ENCODE results near the gene PJA1. TPM values are rescaled to one million over a fixed set of nuclear protein-coding genes. Genes with fewer than 3 reads are reported as not detected.

The PJA1 gene
- total RNA-seq, 1 experiment from 2014 or later, result 42.5 TPM

DNA sequence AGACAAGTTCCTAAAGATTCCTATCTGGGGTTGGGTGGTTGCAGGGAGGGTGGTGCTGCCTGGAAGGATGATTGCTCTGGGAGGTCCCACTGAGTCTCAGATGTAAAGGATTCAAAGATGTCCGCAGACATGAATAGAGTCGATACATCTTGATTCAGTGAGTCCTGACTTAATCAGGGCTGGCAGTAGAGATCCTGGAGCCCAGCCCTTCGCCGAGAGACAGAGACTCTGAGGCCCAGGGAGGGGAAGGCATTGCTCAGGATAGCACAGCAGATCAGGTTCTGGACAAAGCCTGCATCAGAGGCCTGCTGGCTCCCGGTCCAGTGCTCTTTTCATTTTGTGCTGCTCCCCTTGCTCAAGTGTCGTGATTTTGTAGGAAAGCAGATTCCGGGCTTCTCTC lies 21.7 kb downstream of the PJA1 start:
- DNase-seq (ENCODE audit: low read depth), result no peak

DNA sequence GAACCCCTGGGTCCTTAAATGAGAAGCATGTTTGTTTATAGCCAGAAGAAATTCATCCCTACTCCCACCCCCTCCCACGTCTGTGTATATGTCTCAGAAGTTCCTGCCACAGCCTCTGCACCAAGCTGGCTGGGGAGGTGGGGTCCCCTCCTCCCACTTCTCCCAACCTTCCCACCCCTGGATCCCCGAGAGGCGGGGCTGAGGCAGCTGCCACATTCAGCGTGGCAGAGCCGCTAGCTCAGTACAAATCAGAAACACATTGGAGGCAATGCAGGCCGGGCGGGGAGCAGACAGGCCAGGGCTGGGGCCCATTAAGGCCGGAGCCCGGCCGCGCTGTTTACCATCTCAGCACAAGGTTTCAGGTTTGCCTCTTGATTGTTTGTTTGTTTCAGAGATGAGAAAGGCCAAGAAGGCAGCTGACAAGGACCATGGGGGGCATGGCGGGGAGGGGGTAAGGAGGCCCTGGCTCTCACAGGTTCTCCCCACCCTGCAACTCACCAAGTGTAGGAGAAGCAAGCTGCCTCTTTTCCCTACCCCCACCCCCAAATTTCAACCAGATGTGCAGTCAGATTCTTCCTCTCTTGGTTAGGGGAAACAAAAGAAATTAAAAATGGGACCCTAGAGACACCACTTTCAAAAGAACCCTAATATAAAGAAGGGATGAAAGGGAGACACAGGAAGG lies 22.3 kb downstream of the PJA1 start:
- DNase-seq (ENCODE audit: low read depth), result no peak

DNA sequence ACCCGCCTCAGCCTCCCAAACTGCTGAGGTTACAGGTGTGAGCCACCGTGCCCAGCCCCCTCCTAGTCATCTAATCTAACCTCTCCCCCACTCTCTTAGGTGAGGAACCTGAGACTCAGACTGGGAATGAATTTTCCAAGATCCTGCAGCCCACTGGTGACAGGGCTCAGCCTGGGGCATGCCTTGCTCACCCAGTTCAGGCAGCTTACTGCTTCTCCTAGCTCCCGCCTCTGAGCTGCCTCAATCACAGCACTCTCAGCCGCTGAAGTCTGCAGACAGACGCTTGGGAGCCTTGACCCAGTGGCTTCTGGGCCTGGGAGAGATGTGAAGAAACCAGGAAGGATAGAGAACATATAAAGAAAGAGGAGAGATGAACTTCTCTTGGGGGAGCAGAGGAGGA lies 24.4 kb downstream of the PJA1 start:
- no peak for DNase-seq (ENCODE audit: low read depth)

DNA sequence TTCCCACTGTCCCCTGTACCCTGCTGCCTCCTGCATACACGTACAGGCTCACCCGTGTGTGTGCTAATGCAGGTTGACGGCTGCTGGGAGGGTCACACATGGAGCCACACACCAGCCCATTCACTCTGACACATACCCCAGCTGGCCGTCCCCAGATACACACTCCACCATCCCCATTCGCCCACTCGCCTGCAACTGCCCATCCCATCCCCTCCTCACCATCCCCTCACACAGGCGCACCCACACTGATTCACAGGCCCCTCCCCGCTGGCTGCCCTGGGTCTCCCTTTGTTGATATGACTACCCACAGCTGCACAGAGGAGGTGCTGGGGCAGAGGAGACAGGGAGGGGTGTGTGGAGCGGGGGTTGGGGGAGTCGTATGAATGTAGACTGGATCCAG lies 25.7 kb downstream of the PJA1 start:
- DNase-seq (ENCODE audit: low read depth), result no peak

DNA sequence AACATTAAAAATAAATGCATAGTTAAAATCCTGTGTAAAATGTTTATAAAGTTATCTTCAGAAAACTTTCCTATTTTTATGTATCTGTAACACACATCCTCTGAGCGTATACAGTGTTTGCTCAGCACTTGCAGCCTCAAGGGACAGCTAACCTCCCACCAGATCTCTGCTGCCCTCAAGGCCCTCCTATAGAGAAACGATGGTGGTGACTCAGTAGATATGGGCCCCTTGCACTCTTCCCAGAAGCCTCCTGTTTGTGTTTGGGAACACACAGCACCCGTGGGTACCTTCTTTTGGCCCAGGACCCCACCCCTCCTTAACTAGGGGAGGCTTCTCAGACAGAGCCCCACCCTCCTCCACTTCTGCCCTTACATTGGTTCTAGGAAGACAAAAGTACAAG lies 26.7 kb downstream of the PJA1 start:
- DNase-seq (ENCODE audit: low read depth), result peak; percentile 18

DNA sequence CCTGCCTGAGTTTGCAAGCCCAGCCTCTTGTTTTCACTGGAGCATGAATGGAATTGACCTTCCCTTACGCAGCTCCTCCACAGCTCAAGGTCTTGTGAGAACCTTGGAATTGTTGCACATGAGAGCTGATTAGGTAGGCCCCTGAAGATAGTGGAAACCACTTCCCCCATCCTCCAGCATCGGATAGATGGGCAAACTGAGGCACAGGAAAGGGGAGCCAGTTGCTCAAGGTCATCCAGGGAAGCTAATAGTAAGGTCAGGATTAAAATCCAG lies 27.2 kb downstream of the PJA1 start:
- DNase-seq (ENCODE audit: low read depth), result peak; percentile 14

DNA sequence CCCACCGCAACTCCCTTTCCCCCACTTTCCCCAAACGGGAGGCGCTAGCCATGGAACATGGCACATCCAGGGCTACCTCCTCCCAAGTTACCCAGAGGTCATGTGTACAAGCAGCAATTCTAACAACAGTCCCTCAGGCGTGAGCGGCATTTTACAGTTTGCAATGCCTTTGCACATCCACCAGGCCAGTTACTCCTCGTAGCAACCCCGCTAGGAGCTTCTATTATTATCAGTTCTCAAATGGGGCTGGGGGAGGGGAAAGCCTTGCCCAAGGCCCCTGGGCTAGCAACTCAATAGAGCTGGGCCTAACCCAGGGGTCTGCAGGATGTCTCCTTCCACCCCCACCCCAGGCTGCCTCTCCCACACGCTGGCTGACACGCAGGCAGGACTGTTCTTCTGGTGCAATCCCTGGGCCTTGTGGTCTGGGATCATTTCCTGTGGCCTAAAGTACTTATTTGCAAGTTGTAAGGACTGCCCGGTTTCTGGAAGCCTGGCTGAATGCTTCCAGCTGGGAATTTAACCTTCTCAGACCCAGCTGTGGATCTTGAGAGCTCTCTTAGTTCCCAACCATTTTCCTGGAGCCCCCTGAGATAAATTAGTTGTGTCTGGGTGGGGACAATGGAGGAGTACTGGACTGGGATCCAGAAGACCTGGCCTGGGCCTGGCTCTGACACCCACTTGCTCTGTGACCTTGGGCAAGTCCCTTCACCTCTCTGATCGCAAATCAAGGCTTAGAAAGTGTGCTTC lies 27.7 kb downstream of the PJA1 start:
- DNase-seq (ENCODE audit: low read depth), result peak; percentile 86

DNA sequence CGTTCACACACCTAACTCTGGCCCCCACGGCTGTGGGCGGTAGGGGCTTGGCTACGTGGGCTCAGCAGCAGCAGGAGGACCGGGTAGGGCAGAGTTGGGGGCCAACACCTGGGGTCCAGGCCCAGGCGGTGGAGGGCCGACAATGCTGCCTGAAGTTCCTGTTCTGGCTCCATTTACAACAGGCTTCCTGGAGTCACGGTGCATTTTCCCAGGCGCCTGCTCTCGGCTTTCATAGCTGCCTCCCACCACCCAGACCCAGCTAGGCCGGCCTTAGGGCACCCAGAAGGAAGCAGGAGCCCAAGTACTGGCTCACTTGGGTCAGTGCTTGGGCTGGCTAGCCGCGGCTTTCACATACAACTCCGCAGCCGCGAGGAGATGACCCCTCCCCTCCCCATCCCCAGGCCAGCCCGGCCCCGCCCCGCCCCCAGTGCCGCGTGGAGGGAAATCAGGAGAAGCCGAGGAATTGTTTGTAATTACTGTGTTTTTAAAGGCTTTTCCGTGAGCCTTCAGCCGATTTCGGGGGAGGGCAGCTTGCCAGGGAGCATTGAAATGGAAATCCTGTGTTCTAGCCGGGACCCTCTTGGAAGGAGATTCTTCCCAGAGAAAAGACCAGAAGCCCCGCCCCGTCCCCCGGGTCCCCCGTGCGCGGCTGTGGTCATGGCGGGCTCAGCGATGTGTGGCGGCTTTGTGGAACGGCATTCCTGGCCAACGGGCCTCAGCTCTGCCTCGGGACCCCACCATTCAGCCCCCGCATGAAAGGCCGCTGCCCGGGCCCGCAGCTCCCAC lies 28.5 kb downstream of the PJA1 start:
- DNase-seq (ENCODE audit: low read depth), result peak; percentile 45

DNA sequence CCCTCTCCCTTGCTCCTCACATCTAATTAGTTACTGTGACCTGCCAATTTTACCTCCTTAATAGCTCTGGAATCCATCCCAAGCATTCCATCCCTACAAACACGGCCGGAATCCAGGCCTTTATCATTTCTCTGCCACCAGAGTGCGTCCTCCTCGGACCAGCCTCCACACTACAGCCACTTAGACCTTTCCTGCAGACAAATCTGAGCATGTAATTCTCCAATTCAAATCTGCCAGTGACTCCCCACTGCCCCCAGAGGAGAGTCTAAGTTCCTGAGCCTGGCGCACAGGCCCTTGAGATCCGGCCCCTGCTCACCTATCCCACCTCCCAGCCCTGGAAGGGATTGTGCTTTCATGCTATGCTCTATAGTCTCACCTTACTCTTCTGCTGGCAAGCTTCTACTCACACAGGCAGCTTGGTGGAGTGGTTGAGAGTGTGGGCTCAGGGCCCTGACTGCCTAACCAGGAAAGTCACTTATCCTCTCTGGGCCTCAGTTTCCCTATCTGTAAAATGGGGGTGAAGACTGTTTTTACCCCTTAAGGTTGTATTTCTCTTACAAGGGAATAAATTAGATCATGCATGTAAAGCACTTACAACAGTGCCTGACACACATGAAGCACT lies 31.2 kb downstream of the PJA1 start:
- peak; percentile 73 for DNase-seq (ENCODE audit: low read depth)

DNA sequence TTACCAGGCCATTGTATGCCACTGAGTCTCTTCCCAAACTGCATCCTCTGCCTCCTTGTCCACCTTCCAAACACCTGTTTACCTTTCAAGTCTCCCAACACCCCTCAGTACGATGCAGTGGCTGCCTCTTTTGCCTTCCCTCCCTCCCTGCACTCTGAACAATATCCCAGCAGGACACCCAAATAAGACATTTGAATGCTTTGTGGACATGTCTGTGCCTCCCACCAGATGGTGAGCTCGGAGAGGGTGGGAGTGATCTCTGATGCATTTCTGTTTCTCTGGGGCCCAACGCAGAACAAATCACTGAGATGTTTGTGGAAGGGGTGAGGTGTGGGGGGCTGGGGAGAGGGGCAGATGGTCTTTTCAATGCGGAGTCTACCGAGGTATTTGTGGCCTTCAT lies 33.4 kb downstream of the PJA1 start:
- no peak for DNase-seq (ENCODE audit: low read depth)

DNA sequence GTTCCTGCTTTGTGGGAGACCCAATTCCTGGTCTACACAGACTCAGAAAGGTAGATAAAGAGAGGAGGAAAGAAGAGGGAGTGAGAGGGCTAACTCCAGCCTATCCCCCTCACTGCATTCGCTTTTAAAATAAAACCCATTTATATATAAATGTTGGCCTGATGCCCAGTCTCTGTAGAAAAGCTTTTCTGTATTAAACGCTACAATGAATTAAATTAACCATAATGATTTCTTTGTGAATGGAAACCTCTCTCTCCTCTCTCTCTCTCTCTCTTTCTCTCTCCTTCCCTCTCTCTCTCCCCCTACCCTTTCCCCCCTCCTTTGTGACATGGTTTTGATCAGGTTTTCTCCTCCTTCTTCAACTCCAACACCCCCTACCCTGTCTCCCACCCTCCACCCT lies 34.8 kb downstream of the PJA1 start:
- DNase-seq (ENCODE audit: low read depth), result no peak

DNA sequence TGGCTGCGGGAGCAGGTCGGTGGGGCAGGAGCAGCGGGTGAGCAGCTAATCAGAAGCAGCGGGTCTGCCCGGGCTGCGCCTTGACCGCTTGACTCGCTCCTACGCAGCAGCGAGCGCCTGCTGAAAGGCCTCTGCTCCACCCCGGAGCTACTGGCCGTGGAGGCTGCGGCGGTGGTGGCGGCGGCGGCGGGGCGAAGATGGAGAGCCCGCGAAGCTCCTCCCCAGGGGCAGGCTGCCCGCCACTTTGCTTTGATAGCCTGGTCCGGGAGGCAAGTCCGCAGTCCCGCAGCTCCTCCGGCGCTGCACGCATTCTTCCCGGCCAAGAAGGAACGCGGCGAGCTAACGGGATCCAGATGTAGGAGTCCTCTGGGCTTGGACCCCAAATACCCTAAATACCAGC lies 36.7 kb downstream of the PJA1 start:
- peak; percentile 40 for DNase-seq (ENCODE audit: low read depth)

DNA sequence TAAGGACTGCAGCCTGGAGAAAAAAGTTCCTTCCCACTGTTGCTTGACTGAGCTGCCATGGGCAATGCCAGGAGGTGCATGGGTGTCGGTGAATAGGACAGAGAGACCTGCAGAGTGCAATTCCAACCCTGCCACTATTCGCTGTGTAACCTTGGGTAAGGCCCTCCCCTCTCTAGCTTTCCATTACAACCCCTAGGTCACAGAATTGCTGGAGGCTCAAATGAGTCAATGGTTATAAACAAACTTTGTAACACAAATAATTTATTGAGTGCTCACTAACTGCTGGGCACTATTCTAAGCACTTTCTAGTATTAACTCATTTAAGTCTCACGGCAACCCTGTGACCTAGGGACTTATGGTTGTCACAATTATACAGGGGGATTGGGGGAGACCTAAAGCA lies 37.8 kb downstream of the PJA1 start:
- no peak for DNase-seq (ENCODE audit: low read depth)

DNA sequence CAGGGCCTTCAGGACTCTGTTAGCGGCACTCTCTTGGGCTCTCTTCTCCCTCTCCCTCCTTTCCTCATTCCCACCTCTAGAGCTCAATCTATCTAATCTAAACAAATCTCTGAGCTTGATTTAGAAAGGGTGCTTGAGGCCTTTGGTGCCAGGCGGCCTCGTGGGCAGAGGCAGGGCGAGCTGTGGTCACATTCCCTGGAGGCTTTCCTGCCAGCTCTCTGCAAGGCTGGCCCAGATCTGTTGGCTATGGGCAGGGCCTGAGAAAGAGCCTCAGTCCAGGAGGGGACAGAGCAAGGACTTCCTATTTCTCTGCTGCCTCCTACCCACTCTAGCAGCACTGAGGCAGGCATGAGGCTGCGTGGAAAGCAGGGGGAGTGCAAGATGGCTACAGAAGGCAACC lies 38.6 kb downstream of the PJA1 start:
- DNase-seq (ENCODE audit: low read depth), result peak; percentile 39

DNA sequence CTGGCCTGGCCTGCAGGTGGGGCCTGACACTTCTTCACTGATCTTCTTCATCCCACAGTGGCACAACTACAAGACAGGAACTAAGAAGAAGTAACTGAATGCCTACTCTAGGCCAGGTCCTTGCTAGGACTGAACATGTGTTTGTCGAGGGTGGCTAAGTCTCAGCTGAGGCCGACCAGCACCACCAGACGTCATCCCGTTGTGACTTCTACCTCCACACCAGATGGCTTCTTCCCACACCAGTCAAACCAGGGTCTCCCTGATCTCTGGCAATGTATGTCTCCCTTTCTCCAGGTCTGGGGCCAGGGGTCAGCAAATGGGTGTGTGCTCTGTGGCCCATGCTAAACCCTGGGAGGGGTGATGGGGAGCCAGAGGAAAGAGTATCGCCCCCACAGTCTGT lies 40.2 kb downstream of the PJA1 start:
- DNase-seq (ENCODE audit: low read depth), result no peak

DNA sequence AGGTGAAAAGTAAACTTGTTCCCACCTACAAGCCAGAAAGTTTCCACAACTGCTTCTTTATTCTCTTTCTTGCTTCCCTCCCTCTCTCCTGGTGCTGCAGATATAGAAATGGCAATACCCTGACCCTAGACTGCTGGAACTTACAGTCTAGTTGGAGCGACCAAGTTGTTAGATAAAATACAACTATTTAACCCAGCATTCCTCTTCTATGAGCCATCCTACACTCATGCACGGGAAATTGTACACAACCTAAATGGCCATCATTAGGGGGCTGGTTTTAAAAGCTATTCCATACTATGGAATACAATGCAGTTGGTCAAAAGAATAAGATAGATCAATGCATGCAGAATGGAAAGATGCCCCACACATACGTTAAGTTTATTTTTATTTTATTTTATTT lies 41.1 kb downstream of the PJA1 start:
- DNase-seq (ENCODE audit: low read depth), result no peak

DNA sequence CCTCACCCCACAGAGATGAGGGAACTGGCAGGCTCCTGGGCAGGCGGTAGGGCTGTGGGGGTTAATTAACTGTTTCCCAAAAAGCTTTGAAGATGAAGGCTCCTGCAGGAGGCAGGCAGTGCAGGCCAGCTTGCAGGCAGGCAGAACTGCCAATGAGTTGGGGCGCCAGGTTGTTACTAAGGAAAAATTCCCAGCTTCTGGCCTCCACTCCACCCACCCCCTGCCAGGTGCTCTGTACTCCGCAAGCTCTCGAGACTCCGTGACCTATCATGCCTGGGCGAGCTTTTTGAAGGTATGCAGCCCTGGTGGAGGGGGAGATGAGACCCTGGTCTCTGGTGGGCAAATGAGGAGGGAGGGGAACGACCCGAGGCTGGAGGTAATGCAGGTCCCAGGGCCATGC lies 41.8 kb downstream of the PJA1 start:
- DNase-seq (ENCODE audit: low read depth), result no peak

DNA sequence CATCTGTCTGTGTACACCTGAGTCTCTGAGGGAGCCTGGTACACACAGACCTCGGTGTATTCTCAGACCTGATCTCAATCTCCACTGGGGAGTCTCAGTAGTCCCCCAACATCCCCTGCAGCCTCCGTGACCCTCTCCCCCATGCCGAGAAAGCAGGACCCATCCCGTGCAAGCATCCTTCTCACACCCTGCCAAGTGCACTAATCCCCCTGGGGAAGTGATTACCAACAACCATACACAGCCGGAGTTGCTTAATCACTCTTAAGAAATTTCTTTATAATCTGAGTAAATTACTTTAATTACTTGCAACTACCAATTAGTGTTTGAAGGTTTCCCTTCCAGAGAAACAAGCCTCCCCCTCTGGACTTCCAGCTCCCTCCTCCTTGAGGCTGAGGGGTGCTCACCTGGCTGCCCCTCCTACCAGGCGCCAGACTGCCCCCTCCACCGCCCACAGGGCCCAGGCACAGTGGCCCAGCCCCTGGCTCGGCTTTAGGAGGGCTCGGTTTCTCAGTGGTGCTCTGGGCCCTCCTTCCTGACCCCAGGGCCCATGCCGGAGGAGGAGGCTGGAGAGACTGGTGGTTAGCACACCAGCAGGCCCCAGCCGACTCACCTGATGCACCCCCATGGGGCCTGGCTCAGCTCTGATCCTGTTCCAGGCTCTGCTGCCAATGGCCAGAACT lies 43.8 kb downstream of the PJA1 start:
- no peak for DNase-seq (ENCODE audit: low read depth)

DNA sequence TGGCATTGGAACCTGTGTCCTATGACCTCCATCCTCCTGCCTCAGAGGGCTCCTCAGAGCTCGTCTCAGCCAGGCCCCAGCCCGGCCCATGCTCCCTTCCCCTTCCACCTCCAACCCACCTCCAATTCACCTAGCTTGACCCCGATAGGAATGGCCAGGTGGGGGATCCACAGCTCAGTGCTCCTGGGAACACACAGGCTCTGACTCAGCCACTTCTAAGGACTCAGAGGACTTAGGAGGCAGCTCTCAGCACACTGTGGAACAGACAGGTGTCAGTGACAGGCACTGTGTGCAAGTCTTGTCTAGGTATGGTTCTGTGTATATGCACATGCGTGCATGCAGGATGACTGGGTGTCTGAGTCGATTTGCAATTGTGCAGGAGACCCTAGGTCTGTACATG lies 44.8 kb downstream of the PJA1 start:
- no peak for DNase-seq (ENCODE audit: low read depth)

DNA sequence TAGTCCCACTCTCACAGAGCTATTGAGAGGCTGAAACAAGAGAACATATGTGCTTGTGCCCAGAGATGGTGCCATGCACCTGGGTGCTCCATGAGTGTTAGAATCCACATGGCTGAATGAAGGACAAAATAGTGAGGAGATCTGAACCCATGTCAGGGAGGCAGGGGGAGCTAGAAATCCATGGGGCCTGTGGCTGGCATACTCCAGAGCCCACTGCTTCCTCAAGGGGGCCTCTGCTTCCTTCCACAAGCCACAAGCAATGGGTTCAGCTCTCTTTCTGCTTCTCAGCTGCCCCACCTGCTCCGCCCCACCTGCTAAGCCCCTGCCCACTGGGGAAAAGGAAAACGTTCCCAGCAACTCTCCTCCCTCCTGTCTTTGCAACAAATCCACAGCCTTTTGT lies 46.1 kb downstream of the PJA1 start:
- DNase-seq (ENCODE audit: low read depth), result no peak

DNA sequence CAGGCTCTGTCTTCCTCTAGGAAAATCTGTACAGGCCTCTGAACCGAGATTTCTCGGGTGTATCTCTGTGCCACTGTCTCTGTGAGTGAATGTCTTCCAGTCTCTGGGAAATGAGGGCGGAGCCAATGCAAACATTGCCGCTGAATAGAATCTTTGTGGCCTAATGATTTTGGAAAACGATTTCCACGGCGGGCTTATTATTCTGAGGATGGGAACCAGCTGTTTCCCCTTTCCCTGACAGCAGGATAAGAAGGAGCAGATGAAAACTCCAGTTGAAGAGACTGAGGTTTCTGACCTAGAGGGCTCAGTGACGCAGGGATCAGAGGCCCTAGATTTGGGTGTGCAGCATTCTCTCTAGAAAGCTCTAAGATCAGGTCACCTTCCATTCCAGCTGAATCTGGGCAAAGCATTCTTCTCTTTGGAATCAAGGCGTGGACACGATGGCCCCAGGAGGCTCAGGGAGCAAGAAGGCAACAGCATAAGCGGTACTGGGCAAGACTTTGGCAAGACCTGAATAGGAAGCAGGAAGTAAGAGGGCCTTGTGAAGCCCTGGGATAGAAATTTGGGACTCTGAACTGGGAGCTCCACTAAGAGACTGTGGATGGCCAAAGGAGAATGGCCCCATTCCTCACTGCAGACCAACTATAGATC lies 47.3 kb downstream of the PJA1 start:
- peak; percentile 28 for DNase-seq (ENCODE audit: low read depth)

DNA sequence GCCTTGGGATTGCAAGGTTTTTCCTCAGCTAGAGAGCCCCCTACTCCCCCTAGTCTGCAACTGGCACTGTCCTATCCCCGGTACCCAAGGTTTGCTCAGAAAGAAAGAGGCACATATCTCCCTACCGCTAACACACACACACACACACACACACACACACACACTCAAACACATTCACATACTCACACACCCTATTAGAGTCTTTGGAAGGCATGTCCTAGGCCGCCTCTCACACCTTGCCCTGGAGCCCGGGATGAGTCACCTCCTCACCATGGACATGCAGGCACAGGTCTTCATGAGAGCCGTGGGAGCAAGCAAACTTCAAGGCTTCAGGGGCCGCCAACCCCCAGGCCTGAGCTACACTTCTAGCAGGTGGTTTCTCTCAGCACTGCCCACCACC lies 49.2 kb downstream of the PJA1 start:
- peak; percentile 34 for DNase-seq (ENCODE audit: low read depth)

Data from RPMI7951 (cell line).